HG03565 (cell line): ENCODE results near the gene ANKMY1.
"Not testable (repeated sequence)": the region's sequence is repeated elsewhere in the genome, so short reads cannot be mapped to it uniquely, and the experiment has no call there.

Experiments
- ATAC-seq: cut with Tn5 transposase; IDR thresholded peaks from one replicate; pipeline ENCODE4 v1.9.1; 2021; ENCODE audit warnings: mild to moderate bottlenecking, moderate library complexity; ENCODE audit not compliant: unreplicated experiment

The ANKMY1 gene

DNA sequence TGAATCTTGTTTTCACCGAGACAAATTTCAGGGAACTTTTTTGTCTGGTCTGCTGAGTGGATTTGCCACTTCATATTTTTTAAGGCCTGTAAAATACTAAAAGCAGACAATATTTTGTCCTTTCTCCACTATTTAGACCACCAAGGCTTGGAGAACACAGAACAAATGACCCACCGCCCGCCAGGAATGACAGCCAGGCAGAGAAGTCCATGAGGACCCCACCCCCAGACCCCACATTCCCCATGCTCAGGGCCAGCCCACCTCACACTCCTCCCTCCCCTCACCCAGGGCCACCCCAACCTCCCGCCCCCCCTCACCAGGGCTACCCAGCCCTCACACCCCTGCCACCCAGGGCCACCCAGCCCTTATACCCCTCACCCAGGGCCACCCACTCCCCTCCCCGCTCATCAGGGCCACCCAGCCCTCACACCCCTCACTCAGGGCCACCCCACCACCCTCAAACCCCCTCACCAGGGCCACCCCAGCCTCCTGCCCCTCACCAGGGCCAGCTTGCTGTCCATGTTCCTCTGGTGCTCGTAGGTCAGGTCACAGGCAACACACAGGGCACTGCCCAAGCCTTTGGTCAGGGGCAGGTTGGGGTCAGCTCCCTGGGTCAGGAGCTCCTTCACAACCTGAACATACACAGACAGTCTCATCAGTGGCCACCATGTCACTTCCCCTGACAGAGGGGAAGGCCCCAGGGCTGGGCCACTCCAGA is 50.6 kb downstream of the ANKMY1 start:
- no peak for ATAC-seq

DNA sequence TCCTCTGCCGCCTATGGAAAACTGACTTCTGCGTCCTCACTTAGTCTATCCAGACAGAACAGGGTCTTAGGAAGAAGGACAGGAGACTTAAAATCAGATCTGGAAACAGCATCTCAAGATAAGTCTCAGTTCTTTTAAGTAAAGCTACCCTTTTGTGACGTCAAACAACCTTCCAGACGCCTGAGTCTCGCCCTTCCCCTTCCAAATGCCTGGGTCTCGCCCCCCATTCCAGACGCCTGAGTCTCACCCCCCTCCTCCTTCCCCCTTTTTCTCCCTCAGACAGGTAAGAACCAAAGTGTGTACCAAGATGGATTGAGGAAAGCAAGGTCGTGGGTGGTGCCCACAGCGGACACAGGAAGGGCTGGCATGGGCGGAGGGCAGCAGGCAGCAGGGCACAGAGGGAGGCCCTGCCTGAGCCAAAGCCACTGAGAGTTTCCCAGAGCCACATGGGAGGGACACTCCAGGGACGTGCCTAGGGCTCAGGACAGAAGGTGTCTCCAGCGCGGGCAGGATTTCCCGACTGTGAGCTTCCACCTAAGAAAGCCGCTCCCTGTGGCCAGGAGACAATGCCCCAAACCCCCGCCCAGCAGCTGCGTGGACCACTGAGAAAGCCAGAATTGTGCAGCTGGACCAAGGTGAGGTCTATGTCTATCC is 51.3 kb downstream of the ANKMY1 start:
- ATAC-seq = no peak

DNA sequence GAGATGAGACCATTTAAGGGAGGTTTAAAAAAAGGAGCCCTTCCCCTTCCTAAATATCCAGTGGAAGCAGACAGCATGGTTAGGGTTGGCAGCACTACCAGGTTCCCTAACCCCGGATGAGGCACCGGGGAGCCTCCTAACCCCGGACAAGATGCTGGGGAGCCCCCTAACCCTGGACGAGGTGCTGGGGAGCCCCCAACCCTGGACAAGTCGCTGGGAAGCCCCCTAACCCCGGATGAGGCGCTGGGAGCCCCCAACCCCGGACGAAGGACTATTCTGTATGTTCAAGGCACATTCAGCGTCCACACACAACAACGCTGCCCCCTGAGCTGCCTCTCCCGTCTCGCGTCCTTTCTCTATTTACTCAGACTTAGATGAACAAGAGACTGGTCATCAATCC is 51.9 kb downstream of the ANKMY1 start:
- ATAC-seq = no peak

DNA sequence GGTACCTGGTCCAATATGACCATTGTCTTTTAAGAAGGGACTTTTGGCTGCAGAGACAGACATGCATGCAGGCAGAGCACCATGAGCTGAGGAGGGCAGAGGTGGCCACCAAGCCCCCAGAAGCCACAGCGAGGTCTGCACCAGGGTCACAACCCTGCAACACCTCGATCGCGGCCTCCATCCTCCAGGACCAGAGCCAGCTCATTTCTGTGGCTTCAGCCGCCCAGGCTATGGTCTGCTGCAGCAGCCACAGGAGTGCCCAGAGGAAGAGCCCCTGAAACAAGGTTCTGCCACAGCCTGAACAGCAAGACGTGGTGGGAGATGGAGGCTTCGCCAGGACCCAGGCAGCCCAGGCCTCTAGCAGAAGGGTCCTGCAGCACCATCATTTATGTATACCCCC is 53.9 kb downstream of the ANKMY1 start:
- ATAC-seq = no peak

DNA sequence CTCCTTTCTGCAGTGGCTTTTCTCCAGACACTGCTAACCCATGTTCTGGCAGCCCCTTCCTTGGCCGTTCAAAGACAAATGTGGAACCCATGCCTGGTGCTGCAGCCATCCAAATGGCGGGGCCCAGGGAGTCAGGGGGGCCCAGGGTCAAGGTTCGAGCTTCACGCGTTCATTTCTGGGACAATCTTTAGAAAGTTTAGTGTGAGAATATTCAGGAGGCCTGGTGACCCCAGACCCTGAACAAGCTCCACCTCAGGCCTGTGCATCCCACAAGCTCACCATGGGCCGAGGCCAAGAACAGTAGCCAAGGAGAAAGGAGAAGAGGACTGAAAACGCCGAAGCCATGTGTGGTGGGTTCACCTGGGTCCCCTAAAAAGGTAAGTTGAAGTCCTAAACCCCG is 54.4 kb downstream of the ANKMY1 start:
- ATAC-seq = no peak

DNA sequence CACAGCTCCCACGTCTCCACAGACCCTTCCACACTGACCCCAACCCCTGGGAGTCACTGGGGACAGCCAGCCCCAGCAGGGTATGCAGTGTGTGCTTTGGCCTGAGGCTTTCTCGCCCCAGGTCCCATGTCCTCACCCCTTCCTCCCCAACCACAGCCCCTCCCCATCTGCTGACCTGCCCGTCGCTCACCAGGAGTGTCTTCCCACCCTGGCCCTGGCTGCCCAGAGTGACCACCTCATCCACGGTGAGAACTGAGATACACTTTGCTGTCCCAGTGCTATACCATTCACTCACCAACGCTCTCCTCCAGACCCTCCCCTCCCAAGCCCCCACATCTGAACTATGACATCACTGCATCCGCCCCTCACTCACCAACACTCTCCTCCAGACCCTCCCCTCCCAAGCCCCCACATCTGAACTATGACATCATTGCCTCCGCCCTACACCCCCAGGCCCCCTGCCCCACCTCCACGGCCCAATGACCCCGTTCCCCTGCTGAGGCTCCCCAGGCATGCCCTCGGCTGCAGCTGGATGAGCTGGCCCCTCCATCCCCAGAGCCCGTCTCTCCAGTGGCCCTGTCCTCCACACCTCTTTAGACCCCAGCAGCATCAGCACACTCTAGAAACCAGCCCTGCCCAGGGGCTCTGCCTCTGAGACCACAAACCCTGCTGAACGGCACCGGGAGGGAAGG is 55.2 kb downstream of the ANKMY1 start:
- no peak for ATAC-seq

DNA sequence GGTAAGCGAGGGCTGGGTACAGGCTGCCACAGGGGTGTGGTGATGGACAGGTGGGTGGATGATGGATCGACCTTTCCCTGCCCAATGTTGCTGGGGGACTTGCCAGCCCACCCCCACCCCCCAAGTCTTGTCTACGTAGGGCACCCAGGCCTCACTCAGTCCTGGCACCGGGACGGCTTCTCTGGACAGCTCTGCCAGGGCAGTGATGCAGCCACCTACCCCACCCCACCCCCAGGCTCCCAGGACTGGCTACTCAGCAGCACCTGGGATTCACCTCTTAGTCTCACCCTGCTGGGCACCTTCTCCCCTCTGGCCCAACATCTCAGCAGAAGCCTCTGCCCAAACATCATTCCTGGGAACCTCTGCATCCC is 55.7 kb downstream of the ANKMY1 start:
- no peak for ATAC-seq

DNA sequence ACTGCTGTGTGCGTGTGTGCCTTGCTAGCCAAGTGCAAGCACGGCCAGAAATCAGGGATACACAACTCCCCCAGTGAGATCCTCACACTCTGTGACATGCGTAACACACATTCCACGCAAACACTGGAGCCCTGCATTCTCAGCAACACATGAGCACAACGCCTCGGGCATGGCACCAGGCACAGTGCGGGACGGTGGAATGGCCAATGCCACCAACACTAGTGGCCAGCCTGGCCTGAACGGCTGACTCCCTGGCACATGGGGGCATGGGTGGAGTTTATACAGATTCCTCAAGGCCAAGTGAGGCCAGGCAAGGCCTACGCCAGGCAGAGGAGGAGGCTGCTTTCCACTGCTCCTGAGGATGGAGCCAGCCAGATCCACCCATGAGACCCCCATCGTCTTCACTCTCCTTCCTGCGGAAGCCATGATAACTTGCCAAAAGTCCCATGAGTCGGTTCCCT is 56.2 kb downstream of the ANKMY1 start:
- no peak for ATAC-seq

DNA sequence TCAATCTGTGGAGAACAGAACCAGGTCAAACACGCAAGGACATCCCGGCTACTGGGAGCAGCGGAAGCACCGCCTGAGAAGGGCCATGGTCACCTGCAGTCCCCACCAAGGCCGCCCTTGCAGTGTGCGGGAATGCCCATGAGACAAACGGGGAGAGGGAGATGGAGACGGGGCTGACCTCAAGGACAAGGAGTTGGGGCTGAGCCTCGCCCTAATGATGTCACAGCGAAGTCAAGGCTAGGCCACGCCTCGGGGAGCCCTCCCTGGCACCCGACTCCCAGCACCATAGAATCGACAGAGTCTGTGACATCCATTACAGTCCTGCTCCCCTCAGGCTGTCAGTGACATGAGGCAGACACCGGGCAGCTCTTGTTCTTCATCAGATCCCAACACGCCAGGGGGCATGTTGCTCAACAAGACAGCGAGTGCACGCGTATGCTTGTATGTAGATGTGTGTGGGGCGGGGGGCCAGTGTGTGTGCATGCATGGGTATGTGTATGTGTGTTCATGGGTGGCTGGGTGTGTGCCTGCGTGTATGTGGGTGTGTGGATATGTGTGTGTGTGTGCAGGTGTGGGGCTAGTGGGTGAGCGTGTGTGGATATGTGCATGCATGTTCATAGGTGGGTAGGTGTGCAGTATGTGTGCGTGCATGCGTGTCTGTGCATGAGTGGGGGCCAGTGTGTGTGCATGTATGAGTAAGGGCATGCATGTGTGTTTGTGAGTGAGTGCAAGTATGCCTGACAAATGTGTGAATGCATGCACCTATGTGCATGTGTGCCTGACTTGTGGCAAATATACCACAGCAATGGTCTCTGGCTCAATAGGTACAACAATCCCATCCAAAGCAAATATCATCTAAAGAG is 57.0 kb downstream of the ANKMY1 start:
- no peak for ATAC-seq

DNA sequence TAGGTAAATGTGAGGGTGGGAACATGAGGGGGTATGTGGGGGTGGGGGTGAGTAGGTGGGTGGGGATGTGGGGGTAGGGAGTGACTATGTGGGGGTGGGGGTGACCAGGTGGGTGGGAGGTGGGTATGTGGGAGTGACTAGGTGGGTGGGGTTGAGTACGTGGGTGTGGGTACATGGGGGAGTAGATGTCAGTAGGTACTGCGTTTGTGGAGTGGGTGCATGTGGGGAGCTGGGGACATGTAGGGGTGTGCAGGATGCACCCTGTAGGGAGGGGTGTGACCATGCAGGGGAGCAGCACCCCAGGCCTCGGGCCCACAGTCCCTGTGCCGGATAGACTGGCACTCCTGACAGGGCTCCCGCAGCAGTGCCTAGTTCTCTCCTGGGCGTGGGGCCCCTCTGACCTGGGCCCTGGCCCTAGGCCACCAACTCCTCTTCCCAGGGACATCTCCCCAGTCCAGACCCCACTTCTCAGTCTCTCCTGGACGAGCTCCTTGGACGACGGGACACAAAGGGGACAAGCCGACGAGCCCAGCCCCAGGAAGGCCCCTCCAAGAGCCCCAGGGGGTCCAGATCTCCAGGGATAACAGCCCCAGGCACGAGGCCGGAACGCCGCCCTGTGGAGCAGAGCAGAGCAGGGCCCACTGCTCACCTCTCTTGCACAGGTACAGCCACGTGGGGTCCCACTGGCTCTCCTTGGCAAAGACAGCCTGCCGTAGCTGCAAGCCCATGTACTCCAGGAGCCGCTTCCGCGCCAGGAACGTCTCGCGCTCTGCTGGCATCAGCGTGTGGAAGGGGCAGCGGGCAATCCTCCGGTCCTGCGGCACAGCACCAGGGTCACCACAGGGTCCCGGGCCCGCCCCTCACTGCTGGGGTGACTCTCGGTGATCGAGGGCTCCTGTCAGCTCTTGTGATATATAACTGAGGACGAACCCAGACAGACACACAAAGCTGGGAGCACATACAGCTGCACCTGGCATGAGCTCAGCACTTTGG is 58.2 kb downstream of the ANKMY1 start:
- no peak for ATAC-seq

DNA sequence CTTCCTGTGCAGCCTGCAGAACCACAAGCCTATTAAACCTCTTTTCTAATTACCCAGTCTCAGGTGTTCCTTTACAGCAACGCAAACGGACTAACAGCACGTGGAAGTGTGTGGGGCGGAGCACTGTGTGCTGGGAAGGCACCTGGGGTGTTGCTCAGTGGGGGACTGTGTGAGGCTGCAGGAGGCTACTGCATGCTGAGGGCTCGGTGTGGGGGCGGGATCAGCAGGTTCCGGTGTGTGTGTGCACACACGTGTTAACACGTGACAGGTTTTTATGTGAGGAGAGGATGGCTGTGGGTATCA is 58.9 kb downstream of the ANKMY1 start:
- ATAC-seq = no peak

DNA sequence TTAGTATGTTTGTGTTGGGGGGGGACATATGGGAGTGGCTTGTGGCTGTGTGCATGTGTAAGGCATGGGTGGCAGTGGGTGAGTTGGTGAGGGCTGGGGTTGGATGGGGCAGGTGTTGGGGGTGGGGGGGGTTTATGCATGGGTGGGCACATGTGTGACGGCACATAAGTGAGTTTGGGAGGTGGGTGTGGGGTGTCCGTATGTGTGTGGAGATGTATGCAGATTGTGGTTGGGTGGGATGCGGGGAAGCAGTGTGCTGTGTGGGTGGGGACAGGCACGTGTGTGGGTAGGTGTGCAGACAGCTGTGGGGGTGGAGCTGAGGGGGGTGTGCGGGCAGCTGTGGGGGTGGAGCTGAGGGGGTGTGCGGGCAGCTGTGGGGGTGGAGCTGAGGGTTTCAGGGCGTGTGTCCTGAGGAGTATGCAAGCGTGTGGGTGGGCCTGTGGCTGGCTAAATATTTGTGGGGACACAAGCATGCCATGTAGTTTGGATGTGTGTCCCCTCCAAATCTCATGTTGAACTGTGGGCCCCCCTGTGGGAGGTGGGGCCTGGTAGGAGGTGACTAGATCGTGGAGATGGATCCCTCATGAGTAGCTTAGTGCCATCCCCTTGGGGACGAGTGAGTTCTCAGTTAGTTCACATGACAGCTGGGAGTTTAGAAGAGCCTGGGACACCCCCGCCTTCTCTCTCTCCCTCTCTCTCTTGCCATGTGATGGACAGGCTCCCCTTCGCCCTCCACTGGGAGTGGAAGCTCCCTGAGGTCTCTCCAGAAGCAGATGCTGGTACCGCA is 59.4 kb downstream of the ANKMY1 start:
- ATAC-seq = no peak

DNA sequence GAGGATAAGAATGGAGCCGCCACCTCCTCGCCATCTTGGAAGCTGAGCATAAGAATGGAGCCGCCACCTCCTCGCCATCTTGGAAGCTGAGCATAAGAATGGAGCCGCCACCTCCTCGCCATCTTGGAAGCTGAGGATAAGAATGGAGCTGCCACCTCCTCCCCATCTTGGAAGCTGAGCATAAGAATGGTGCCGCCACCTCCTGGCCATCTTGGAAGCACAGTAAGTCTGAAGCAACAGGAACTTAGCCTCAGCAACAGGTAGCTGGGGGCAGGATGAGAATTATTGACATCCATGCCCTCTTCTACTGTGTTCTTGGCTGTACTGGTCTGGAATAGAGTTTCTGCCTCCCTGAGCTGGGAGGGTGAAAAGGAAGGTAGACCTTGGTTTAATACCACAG is 60.7 kb downstream of the ANKMY1 start:
- not testable (repeated sequence) for ATAC-seq

DNA sequence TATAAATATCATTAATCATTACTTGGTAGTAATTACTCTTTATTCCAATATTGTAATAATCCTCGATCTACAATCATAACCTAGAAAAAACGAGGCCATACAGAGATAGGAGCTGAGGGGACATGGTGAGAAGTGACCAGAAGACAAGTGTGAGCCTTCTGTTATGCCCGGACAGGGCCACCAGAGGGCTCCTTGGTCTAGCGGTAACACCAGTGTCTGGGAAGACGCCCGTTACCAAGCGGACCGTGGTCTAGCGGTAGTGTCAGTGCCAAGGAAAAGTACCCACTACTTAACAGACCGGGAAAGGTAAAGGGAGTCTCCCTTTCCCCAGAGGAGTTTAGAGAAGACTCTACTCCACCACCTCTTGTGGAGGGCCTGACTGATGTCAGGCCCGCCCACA is 62.8 kb downstream of the ANKMY1 start:
- ATAC-seq = not testable (repeated sequence)

DNA sequence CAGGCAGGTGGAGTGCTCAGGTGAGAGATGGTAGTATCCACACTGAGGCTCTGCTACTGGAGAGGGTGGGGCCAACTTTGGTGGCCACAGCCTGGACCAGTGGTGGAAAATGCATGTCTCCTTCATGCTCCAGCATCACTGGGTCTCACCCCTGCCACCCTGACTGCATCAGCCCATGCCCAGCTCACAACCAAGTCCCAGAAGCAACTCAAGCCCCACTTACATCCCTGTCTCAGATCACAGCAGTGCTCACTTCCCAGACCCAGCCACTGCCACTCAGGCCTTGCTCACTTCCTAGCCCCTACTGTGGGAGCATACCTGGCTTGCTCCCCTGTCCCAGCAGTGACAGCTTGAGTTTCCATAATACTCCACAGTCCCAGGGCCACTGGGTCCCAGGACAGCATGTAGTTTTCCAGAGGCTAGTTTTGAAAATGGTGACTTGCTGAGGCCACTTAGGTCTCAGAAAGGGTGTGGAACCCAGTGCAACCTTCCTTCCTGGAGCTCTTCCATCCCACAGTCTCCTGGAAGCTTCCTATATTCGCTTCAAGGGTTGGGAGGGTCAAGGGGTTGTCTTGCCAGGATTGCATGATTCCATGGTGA is 63.5 kb downstream of the ANKMY1 start:
- ATAC-seq = no peak

DNA sequence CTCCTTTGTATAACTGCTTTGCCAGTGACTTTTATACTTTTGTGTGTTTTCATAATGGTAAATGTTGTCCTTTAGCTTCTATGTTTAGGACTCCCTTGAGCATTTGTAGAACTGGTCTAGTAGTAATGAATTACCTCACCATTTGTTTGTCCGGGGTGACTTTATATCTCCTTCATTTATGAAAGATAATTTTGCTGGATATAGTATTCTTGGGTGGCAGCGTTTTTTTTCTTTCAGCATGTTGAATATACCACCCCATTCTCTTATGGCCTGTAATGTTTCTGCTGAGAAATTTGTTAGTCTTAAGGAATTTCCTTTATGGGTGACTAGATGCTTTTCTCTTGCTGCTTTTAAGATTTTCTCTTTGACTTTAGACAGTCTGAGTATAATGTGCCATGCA is 66.3 kb downstream of the ANKMY1 start:
- ATAC-seq = no peak

DNA sequence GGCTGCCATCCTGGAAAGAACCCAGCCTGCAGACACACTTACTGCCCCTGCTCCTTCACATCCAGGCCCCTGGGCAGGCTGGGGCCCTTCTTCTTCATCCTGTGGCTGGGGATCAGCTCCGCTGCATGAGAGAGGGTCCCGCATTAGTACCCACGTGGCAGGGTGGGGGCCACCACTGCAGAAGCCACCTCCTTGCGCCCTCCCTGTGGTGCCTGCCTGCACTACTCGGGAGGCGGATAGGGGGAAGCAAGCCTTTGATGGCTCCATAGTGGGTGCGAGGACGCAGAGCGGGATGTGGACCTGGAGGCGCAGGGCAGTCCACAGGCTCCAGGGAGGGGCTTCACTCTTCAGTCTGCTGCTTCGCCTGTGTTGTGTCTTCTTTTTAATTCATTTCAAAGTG is 75.6 kb downstream of the ANKMY1 start:
- ATAC-seq = no peak

DNA sequence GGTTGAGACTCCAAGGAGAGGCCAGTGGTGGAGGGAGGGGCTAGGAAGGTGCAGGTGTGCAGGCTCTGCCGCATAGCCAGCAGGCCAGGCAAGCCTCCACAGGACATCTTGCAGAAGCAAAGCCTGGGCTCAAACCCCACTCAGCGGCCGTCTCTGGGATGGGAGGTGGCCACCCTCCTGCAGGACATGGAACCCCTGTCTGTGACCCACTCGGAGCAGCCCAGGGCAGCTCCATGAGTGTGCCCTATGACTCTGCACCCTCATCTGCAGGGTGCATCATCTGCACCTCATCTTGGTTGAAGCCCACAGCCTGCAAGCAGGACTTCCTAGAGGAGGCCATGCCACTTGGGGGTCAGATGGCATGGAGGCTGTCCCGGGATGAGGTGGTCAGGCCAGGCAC is 76.1 kb downstream of the ANKMY1 start:
- ATAC-seq = no peak
